NCI-H82 (cell line): Measurements from ENCODE around the gene FRMD4A.
A peak's percentile ranks its signal among the peaks of the same experiment; 100 is the strongest.

Experiments
- DNase-seq: peaks from one replicate; lab custom pipeline; 2025; lab: John Stamatoyannopoulos, UW

Gene FRMD4A

DNA sequence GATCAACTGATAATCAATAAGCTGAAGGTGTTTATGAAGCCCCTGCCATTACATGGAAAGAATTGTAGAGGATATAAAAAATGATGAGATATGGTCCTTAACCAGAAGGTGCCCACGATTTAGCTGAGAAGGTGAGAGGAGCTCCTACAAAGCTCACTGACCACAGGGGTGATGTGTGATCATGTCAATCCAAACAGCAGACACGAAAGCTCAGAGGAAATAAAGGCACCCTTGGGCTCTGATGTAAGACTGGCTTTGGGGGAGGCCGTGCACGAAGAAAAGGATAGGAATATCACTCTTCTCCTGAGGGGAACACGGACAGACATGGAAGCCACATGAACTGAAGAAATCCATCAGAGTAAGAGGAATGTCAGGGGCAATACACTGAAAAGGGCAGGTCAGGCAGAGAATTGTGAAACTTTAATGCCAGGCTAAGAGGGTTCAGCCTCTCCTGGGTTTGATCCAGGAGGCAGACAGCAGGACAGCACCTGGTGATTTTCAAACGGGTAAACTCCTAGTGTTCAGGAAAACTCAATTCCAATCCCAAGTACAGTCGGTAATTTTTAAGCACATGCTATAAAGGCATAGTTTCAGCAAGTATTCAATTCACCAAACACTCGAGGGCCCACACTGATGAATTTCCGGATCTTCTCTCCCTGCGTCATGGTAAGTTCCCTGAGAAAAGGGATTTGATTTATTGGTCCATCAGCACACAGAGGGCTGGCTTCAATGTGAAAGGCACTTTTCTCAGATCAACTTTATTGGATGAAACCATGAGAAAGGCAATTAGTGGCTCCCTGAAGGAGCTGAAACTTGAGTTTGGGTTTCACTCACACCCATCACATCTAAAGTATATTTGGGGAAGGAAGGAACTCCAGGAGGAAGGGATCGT is 580.2 kb downstream of the FRMD4A start:
- no peak for DNase-seq

DNA sequence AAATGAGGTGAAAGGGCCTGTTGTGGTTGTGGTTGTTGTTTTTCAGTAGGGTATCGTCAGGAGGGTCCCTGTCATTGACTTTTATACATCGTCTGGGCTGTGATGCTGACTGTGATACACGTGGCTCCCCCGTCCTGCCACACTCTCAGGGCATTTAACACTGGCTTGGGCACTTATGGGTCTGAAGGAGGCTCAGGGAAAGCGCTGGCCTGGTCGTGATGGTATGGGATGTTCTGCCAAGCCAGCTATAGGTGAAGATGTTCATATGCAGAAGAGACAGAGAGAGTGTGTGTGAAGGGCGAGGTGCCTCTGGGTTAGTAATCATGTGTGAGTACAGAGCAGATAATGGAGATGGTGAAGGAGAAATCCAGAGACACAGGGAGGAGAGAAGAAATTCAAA is 585.5 kb downstream of the FRMD4A start:
- no peak for DNase-seq

DNA sequence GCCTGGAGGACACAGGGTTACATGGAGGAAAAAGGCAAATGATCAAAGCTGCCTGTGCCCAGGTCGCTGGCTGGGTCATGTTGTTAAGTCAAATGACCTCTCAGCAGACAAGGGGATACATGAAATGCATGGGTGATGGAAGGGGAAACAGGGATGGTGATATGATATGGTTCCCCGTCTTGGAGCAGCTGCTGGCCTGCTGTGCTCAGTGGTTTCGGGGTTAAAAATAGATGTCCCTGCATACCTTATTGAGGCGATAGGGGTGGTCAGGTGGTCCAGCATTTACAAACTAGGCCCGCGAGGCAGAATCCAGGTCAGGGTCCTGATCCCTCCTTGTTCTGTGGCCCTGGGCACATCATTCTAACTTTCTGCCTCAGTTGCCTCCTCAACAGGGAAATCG is 586.8 kb downstream of the FRMD4A start:
- DNase-seq: no peak

DNA sequence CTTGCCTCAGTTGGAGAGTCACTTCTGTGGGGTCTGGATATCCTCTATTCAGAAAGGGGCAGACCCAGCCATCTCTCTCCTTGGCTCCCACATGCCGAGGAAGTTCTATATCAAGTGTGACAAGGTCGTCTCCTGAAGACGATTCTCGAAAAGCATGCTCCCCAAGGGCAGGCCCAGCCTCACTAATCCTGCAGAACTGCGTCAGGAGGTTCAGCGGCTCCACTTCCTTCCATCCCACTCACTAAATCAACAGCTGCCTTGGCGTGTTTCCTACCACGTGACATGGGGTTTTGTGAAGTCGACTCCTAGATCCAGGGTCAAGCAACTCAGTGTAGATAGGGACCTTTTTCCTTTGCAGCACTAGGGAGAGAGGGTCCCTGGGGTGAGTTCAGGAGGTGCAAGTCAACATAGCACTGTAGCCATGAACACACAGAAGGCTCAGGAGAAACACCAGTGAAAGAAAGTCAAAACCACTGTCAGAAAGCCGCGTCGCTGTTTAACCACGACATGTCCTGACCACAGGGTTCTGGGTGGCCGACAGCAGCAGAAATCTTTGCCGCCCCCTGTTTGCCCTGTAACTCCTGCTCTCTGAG is 587.5 kb downstream of the FRMD4A start:
- no peak for DNase-seq

DNA sequence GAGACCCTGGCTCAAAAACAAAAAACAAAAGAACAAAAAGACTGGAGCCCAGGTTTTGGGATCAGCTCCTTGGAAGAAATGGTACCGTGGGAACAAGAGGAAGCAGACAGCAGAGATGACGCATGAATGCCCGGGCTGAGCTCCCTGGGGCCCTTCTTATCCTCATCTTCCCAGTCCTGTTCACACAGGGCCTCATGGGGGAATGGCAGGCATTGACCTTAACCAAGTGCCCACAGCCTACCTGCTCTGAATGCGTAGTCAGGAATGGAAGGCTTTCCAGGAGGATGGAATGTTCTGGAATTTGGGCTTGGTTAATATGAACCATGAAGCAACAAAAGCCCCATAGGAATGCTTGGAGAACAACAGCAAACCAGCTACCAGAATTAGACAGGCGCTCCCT is 589.3 kb downstream of the FRMD4A start:
- DNase-seq: no peak

DNA sequence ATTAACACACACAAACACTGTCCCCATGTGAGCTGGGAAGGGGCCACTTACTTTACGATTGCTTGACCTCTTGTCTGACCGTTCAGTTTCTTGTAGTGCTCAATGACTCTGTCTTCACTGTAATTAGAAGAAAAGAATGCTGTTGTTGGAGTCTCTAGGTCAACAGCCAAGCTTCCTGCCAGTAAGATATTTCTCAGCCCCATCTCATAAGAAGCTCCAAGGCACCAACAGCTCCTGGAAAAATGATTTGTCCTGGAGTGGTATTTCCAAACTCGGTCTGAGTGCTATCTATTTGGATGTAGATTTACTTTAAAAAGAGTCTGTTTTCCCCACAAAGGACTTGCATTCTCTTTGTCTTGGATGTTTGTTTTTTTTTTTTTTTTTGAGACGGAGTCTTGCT is 590.3 kb downstream of the FRMD4A start:
- DNase-seq: no peak

DNA sequence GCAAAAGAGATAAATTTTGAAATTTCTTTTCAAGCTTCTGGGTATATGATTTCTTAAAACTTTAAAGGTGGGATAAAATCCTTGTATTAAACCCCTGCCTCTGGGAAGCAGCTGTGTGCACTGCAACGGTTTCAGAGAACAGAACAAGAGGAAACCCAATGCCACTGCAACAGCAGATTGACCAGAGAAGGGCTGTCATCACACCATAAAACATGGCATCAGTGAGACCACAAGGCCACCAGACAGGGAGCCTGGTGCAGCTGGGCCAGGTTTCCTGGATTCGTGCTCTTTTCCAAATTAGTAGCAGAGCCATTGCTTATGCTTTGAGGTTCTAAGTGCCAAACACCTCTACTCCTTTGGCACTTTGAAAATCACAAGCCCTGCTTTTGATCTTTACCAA is 591.5 kb downstream of the FRMD4A start:
- no peak for DNase-seq

DNA sequence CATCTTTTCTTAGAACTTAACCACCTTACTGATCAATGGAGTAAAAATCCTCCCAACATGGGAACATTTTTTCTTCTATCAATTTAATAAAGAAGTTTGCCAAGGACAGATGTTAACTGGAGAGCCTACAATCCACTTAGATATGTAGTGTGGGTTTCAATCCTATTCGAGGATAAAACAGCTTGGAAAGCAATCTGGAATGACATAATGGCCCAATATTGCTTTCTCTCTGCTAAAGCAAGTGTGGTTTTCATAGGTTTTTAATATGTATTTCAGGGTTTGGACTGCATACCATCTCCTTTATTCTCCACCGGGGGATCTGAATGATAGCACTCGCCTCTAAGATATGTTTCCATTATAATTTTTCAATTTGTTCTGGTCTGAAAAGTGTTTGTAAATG is 594.2 kb downstream of the FRMD4A start:
- DNase-seq: peak; percentile 56

DNA sequence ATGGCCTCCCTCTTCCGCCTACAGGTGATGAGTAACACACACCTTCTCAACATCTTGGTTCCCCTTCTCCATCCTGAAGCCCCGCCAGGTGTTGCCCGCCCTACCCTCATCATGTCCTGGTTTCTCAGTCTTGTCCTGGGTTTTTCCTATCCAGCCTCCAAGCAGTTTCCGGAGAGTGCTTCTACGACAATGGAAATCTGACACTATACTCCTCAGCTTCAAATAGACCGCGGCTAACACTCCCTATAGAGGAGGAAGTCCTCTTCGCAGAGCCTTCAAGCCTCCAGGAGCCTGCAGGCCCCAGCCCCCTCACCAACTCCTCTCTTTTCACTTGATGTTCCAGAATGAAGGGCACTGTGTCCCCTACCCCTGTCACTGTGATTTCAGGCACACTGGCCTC is 596.6 kb downstream of the FRMD4A start:
- DNase-seq: no peak

DNA sequence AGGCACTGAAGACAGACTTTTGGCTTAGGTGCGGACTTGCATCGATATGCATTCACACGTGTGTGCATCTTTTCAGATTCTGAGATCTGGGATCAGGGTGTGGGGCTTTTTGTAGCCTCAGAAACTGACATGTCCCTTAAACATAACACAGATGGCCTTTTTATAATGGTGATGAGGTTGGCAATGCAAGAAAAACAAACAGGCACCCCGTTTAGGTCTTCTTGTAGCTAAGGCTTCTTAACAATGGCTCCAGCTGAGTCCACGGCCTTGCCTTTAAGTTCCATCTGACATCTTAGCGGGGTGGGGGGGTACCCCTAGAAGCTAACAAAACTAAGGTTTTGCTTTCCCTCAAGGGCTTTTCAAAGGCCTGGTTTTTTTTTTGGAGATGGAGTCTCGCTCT is 597.7 kb downstream of the FRMD4A start:
- no peak for DNase-seq

DNA sequence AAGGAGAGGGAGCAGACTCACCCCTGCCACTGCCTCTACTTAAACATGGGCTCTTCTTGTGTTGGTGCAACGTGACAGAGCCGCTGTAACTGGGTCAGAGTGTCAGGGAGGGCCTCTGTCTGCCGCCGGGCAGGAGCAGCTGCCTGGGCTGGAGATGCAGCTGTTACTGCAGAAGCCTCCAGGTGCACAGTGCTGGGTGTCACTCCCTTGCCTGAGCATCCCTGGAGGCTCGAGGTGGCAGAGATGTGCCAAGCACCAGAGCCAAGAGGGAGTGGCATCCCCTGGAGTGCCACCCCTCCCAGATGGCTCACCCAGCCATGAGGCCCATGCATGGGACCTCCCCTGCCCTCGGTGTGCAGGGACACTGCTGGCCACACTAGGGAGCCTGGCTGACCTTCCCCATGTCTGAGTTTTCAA is 598.3 kb downstream of the FRMD4A start:
- DNase-seq: no peak

DNA sequence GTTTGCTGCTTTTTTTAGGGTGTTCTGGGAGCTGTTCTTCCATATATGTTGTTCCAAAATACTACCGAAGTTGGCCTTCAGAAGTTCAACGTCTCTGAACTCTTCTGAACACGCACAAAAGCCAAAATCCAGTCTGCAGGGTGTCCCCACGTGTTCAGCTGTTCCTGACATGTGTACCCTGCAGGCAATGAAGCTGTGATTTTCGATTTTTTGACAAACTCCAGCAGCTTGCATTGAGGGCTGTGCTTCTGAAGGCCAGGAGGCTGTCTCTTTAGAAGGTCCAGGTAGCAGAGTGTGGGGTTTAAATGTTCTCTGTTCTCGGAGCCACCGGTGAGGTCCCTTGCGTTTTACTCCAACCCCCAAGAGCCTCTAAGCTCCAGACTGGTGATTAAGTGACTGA is 598.9 kb downstream of the FRMD4A start:
- DNase-seq: no peak

DNA sequence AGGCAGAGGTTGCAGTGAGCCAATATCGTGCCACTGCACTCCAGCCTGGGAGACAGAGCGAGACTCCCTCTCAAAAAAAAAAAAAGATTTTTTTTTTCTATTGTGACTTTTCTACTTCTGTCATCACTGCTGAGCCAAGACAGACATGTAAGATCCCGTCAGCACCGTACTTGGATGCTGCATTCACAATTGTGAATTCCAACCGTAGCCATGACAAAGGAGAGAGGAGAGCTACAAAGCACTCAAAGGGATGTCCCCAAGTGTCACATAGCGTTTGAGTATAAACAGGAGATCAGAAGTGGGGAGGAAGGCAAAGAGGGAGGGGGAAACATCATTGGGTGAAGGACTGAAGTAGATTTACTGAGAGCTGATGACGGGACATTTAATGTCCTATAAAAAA is 599.8 kb downstream of the FRMD4A start:
- no peak for DNase-seq

DNA sequence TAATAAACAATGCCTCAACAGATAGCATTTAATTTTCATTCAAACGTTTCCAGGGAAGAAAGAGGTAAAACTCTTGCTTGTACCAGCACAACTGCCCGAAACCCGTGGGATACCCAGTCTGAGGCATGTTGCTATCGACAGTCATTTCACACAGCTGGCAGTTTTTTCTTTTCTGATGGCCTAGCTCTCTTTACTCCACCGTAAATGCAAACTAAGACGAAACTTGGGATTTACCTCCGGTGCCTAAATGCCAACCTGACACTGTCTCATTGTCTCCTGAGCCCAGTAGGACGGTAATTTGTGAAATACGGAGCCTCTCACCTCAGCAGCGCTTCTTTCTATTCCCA is 600.4 kb downstream of the FRMD4A start:
- no peak for DNase-seq

DNA sequence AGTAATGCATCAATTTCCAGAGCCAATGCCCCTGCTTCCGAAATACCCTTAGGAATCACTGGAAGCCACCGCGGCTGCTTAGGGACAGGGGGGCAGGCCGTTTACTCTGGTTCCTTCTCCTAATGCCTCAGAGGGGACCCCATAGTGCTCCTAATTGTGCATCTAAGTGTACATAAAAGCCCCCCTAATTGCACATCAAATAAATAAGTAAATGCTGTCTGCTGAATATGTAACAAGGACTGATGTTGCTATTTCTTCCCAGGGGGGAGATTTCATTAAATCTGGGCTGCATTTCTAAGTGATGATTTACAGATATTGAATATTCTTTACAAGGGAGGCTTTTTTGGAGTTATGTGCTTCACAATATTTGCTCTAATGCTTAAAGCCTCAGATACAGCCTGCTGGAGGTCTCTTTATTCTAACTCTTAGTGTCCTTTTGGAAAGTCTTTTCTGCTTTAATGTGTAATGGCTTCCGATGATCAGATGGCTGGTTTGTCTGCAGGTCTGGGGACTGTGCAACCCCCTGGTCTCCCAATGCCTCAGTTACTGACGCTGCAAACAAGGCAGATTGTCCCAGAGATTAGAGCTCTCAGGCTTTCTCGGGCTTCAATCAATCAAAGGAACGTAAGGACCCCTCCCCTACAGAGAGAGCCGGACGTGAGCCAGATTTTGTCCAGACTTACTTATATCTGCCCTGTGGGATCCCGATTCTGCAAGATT is 601.0 kb downstream of the FRMD4A start:
- DNase-seq: peak; percentile 48

DNA sequence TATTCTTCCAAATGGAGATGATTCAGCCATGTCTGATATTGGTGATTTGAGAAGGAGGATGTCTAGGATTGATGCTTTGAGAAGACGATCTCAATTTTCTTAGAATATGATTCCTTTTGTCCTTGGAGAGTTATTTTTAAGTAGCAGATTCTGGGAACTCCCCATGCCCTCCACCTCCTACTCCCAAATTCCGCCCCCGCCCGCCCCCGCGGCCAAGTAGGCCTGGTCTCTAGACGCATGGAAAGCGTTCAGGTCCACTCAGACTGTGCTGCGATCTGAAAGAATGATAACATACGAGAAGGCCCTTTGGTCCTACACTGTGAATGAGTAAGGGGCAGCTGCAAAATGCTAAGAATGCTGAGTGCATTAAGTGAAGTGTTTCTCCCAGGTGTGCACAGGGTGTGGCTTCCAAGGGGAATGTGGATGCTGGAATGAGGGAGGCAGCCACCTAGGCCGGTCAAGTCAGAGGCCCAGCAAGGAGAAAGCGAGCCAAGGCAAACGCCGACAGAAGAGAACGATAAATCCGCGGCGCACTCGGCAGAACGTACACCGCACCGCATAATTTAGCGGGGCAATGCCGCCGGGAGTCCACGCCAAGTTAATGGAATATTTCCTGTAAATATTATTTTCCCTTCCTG is 601.7 kb downstream of the FRMD4A start:
- no peak for DNase-seq

DNA sequence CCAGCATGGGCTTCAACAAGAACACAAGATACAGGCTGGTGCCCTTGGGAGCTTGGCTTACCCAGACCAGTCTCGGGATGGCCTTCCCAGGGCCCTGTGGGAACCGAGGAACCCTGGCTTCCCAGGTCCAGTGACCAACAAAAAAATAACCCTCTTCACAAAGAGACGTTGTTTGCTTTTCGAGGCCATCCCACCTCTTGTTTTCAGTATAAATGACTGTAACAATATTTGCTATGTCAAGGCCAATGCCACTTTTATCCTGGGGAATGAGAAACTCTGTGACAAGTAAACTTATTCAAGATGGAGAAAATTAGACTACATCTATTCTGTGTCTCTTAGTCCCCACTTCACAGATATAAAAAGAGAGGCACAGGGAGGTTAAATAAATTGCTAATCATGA is 605.1 kb downstream of the FRMD4A start:
- no peak for DNase-seq

DNA sequence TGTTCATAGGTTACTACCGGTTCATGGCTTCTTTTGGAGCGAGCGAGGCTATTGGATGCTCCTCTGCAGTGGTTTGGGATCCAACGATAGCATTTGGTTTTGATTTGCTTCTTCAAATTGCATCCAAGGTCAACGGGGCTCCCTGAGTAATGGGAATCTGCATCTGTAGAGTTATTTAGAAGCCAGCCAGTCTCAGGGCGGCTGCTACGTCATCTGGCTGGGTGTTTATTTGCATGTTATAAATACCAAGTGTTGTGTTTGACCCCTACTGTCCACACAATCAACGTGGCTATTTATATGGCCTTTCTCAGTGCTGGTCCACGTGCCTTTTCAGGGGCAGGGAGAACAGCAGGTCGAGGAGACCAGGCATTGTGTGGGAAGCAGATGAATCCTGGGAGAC is 606.2 kb downstream of the FRMD4A start:
- DNase-seq: no peak

DNA sequence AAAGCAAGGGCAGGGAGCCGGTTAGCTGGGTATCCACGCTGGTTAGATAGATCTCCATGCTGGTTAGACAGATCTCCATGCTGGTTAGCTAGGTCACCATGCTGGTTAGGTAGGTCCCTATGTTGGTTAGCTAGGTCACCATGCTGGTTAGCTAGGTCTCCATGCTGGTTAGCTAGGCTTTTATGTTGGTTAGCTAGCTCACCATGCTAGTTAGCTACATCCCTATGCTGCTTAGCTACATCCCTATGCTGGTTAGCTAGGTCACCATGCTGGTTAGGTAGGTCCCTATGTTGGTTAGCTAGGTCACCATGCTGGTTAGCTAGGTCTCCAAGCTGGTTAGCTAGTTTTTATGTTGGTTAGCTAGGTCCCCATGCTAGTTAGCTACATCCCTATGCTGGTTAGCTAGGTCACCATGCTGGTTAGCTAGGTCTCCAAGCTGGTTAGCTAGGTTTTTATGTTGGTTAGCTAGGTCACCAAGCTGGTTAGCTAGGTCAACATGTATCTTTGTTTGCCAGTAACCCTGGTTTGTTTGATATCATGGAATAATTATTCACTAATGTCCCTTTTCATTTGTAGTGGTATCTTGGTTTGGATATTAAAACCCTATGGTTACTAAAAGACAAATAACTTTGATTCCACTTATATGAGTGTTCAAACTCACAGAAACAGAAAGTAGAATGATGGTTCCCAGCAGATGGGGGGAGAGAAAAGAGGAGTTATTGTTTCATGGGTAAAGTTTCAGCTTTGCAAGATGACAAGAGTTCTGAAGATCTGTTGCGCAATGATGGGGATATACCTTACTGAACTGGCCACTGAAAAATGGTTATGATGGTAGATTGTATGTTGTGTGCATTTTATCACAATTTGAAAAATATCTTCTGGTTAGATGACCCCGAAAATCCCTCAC is 607.7 kb downstream of the FRMD4A start:
- no peak for DNase-seq

DNA sequence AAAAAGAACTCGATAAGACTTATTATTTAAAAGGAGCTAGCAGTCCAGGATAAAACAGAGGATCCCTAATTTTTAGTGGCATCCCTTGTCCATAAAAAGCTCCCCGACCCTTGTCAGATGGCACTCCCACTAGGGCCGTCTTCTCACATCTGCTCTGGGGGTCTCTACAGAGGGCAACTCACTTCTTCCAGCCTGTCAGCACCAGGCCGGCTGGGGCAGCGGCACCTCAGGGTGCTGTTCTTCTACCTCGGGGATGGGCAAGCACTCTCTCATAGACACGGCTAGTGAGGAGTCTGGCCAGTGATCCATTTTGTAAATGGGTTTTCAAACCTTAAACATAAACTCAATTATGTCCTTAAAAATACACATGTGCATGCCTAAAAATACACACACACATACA is 609.2 kb downstream of the FRMD4A start:
- DNase-seq: no peak

DNA sequence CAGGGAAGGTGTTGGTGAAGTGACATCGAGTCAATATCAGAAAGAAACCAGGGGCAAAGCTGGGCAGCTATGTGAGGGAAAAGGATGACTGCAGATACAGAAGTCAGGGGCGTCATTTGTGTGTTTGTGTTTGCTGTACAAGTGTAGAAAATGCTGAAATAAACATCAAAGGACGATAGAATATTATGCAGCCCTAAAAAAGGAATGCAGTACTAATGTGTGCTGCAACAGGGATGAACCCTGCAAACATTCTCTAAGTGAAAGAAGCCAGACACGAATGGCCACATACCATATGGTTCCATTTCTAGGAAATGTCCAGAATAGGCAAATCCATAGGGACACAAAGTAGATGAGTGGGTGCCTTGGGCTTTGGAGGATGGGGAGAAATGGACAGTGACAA is 610.0 kb downstream of the FRMD4A start:
- DNase-seq: no peak

DNA sequence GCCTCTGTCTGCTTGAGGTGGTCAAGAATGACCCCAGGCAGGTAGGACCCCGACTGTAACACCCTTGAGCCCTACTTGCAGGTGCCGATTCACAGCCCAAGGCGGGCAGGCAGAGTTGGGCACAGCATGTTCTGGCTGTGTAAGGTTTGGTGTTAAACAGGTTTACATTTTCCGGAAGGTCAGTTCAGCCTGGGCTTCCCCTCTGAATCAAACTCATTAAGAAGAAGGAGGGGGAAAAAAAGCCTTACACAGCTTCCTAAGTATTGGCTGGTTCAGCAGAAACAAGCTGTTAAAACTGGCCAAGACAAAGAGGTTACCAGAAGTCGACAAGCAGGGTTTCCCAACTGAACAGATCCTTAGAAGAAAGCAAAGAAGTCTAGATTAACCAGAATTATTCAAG is 611.3 kb downstream of the FRMD4A start:
- DNase-seq: no peak
